ENCODE data around the gene GCN1.

DNA sequence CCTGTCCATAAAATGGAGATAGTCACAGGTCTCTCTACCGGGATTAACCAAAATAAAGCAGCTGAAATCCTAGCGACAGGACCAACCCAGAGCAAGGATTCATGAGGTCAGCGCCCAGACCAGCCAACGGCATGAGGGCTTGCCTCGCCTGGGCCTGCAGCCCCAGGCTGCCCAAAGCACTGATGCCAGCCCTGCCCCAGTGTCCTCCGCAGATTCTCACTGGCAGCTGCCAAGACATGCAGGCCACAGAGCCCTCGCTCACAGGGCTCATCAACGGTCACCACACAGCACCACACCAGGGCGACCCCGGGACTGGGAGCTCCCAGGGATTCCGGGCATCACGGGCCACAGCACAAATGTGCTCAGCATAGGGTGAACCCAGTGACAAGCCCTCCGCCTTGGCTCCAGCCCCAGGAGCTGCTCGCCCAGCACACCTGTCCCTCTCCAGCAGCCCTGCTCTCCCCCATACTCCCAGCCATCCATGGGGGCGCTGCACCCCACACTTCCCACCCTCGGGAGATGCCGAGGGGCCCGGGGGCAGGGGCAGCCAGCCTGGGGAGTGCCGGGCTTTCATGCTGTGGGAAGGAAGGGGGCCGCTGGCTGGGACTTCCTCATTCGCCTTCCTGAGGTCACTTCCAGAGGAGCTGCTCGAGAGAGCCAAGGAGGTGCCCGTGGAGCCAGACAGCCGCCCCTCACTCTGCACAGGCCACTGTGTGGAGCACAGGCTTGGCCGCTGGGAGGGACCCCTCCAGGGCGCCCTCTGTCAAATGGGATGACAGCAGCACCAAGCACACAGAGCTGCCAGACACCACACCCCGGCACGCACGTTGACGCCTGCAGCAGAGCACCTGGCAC is 92.1 kb downstream of the GCN1 start:
- TF ChIP-seq, protein P1, sequence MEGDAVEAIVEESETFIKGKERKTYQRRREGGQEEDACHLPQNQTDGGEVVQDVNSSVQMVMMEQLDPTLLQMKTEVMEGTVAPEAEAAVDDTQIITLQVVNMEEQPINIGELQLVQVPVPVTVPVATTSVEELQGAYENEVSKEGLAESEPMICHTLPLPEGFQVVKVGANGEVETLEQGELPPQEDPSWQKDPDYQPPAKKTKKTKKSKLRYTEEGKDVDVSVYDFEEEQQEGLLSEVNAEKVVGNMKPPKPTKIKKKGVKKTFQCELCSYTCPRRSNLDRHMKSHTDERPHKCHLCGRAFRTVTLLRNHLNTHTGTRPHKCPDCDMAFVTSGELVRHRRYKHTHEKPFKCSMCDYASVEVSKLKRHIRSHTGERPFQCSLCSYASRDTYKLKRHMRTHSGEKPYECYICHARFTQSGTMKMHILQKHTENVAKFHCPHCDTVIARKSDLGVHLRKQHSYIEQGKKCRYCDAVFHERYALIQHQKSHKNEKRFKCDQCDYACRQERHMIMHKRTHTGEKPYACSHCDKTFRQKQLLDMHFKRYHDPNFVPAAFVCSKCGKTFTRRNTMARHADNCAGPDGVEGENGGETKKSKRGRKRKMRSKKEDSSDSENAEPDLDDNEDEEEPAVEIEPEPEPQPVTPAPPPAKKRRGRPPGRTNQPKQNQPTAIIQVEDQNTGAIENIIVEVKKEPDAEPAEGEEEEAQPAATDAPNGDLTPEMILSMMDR (IDR thresholded peaks at IDR 0.05) = no peak
- TF ChIP-seq POLR2A (IDR thresholded peaks at IDR 0.05) = no peak
- TF ChIP-seq EP300 (IDR thresholded peaks at IDR 0.05) = no peak
- TF ChIP-seq POLR2AphosphoS5 (IDR thresholded peaks at IDR 0.05) = no peak

Data from upper lobe of left lung (tissue), 4 donors.